Chondrocyte (in vitro differentiated cells): ENCODE results near the gene ATP8B4. TPM values are rescaled to one million over a fixed set of nuclear protein-coding genes. Genes with fewer than 3 reads are reported as not detected.

Experiments used
- DNase-seq: peaks from one replicate; pipeline ENCODE4 v3.0.0; 2021; ENCODE audit warnings: mixed read lengths, low spot score
- H3K27ac Mint-ChIP-seq: one replicate; pipeline ENCODE4 v1.8.0; 2021; ENCODE audit warnings: mild to moderate bottlenecking, moderate library complexity, mixed read lengths; ENCODE audit not compliant: unreplicated experiment
- H3K27me3 Mint-ChIP-seq: 2 replicates; pipeline ENCODE4 v1.8.0; 2021; ENCODE audit warnings: low read depth, mixed read lengths
- H3K36me3 Mint-ChIP-seq: 2 replicates; pipeline ENCODE4 v1.8.0; 2021; ENCODE audit warnings: low read depth, mixed read lengths
- H3K4me1 Mint-ChIP-seq: 2 replicates; pipeline ENCODE4 v1.8.0; 2021; ENCODE audit warnings: low read depth, mild to moderate bottlenecking, mixed read lengths
- H3K4me3 Mint-ChIP-seq: one replicate; pipeline ENCODE4 v1.8.0; 2021; ENCODE audit warnings: mild to moderate bottlenecking, moderate library complexity, mixed read lengths; ENCODE audit not compliant: unreplicated experiment
- H3K9me3 Mint-ChIP-seq: 2 replicates; pipeline ENCODE4 v1.8.0; 2021; ENCODE audit warnings: low read depth, mixed read lengths
- CTCF ChIP-seq: fragments of 200-600 bp; sonication (generic); IDR thresholded peaks from 2 replicates; pipeline ENCODE4 v1.5.0; 2021; ENCODE audit warnings: antibody characterized with exemption, mild to moderate bottlenecking, moderate library complexity
- total RNA-seq: library from RNA; stranded (reverse); gene quantifications from 3 replicates; pipeline ENCODE4 v1.2.1, GENCODE V29; 2021

ATP8B4 gene
- total RNA-seq, 1 donor from 2014 or later = not detected

- no peak for DNase-seq
- Mint-ChIP-seq H3K27me3 (no peaks in the 10 kb centered on the region), H3K36me3 (no peaks in the 10 kb centered on the region), H3K9me3 (no peaks in the 10 kb centered on the region), H3K27ac (peak overlapping the region; percentile 89), H3K4me3 (no peak overlapping the region), H3K4me1 (peaks cover 30% of the 10 kb centered on the region)
- TF ChIP-seq CTCF = peak; percentile 79
Observed at GRCh38 chr15:49901996-49902684, 216.9 kb downstream of the ATP8B4 start.

DNA sequence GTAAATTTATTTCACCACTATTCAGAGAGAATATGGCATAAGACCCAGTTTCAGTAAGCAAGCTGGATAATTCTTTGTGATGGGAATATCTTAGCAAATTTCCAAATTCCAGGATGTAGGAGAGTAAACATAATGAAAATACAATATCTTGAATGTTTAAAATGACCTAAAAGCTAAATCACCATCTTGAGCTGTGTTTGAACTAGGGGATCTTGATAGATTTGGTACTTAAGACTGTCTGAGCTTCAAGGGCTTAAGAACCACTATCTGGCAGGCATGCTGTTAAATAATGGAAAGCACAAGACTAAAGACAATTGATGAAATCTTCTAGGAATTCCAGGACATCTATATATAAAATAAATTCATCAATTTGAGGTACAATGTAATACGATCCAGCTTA lies 217.7 kb downstream of the ATP8B4 start:
- Mint-ChIP-seq H3K4me1 (peaks cover 28% of the 10 kb centered on the region), H3K36me3 (no peaks in the 10 kb centered on the region), H3K27me3 (no peaks in the 10 kb centered on the region), H3K27ac (no peak overlapping the region), H3K9me3 (no peaks in the 10 kb centered on the region), H3K4me3 (no peak overlapping the region)
- no peak for TF ChIP-seq CTCF
- DNase-seq = no peak

DNA sequence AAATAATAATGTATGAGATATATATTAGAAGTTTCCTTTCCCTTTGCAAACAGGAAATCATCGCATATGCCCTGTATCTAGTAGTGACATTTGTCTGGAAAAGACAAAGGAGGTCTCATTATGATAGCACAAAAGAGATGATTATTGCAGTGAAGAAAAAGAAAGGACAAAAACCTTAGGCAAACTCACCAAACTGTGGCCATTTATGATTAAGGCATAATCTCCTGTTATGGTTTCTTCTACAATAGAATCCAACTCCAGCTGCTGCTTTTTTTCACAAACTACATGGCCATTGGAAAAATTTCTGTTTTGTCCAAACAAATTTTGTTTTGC lies 218.2 kb downstream of the ATP8B4 start:
- H3K4me3 Mint-ChIP-seq = no peak overlapping the region
- no peaks in the 10 kb centered on the region for H3K36me3 Mint-ChIP-seq
- no peaks in the 10 kb centered on the region for H3K27me3 Mint-ChIP-seq
- peaks cover 31% of the 10 kb centered on the region for H3K4me1 Mint-ChIP-seq
- no peak for DNase-seq
- no peak for TF ChIP-seq CTCF
- H3K9me3 Mint-ChIP-seq = no peaks in the 10 kb centered on the region
- H3K27ac Mint-ChIP-seq = no peak overlapping the region

DNA sequence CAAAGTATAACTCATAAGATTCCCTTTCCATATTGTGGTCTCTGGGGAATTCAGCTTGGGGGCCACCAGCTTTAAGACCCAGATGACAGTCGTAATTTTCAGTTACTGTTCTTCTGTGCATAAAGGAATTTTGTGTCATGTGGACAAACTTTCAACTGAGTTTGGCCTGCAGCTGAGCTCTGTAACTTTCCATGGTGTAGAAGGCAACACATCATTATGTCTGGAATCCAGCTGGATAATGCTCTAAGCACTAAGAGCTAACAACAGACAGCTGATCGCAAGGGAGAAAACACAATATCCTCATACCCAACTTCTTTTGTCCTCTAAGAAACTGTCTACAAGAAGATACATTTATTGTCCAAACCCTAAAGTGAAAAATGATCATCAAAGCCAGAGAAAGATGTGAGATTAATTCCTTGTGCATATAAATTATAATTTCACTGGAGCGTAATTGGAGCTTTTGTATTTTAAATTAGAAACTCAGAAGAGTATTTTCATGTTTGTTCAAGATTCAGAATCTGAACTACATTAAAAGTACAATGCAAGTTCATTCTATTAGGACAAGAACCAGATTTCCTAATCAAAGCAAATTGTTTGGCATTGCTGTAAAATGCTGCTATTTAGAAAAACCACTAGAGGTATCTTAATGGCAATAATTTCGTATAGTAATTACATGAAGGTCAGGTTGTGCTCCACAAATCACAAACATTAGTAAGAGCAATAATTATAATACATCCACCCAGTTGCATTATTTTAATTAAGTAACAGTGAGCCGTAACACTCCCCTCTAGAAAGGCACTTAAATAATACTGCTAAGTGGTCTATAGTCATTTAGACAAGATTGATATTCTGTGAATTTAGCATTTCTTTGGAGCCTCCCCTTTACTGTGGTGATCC lies 218.8 kb downstream of the ATP8B4 start:
- Mint-ChIP-seq H3K4me1 (peaks cover 33% of the 10 kb centered on the region), H3K27ac (no peak overlapping the region), H3K36me3 (no peaks in the 10 kb centered on the region), H3K9me3 (no peaks in the 10 kb centered on the region), H3K27me3 (no peaks in the 10 kb centered on the region), H3K4me3 (no peak overlapping the region)
- DNase-seq = no peak
- no peak for TF ChIP-seq CTCF

- Mint-ChIP-seq H3K27me3 (no peaks in the 10 kb centered on the region), H3K9me3 (no peaks in the 10 kb centered on the region), H3K36me3 (no peaks in the 10 kb centered on the region), H3K27ac (no peak overlapping the region), H3K4me3 (no peak overlapping the region), H3K4me1 (peaks cover 30% of the 10 kb centered on the region)
- no peak for TF ChIP-seq CTCF
- DNase-seq = no peak
Observed at GRCh38 chr15:49898575-49899283, 220.3 kb downstream of the ATP8B4 start.
